Panc1 (cell line): ENCODE measurements around the gene ME2.

Source experiments
- POLR2AphosphoS5 ChIP-seq: IDR thresholded peaks from 2 replicates; pipeline ENCODE4 v1.6.1; 2012; ENCODE audit warnings: mild to moderate bottlenecking, low read depth, low read length, moderate library complexity
- TF ChIP-seq, protein P1 (sequence below): fragments of 450-650 bp; IDR thresholded peaks from 2 replicates; pipeline ENCODE4 v1.5.1; 2017; ENCODE audit warnings: mild to moderate bottlenecking
- TF ChIP-seq, protein P2 (sequence below), 2 experiments: IDR thresholded peaks; 2 replicates each; pipeline ENCODE4 v1.6.1; 2011 to 2012; ENCODE audit warnings: low read depth in 2 of 2, control low read depth in 1 of 2, low read length in 1 of 2, mild to moderate bottlenecking in 1 of 2, moderate library complexity in 1 of 2; ENCODE audit not compliant: insufficient read depth in 1 of 2

DNA sequence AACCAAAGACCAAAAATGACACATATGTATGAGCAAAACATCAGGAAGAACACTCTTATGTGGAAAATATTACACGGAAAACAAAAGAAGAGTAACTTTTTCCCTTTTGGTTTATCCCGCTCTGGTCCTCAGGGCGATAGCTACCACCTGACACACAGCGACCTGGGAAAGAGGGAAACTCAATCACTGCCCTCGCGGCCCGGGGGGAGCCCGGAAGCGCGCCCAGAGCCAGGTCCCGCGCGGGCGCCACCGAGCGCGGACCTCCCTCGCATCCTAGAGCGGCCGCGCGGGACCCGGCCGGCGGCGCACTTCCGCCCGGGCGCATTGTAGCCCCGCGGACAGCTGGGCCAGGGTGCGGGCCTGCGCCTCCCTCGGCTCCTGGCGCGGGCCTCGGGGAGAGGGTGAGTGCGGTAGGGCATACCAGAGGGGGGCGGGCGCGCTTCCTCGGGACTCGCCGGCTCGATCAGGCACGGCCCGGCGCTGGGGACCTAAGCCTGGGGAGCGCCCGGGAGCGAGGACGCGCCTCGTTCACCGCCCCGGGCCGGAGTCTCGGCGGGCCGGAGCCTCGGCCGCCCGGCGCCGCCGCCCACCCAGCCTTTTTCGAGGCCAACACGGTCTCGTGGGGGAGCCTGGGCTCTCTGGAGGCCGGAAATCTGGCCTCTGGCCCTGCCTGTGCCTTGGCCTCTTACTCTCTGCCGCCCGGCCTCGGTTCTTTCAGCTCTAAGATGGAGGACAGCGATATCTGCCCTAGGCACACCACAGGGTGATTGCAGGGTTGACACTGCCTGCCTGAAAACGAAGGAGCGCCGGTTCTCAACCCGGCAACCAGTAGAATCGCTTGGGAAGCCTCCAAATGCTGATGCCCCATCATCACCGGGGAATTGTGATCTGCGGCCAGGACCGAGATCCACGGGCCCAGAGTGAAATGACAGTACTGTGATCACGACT, 89.1 kb downstream of the ME2 start, which contains the start of gene ELAC1:
- TF ChIP-seq, protein P1, sequence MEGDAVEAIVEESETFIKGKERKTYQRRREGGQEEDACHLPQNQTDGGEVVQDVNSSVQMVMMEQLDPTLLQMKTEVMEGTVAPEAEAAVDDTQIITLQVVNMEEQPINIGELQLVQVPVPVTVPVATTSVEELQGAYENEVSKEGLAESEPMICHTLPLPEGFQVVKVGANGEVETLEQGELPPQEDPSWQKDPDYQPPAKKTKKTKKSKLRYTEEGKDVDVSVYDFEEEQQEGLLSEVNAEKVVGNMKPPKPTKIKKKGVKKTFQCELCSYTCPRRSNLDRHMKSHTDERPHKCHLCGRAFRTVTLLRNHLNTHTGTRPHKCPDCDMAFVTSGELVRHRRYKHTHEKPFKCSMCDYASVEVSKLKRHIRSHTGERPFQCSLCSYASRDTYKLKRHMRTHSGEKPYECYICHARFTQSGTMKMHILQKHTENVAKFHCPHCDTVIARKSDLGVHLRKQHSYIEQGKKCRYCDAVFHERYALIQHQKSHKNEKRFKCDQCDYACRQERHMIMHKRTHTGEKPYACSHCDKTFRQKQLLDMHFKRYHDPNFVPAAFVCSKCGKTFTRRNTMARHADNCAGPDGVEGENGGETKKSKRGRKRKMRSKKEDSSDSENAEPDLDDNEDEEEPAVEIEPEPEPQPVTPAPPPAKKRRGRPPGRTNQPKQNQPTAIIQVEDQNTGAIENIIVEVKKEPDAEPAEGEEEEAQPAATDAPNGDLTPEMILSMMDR: no peak
- TF ChIP-seq, protein P2, sequence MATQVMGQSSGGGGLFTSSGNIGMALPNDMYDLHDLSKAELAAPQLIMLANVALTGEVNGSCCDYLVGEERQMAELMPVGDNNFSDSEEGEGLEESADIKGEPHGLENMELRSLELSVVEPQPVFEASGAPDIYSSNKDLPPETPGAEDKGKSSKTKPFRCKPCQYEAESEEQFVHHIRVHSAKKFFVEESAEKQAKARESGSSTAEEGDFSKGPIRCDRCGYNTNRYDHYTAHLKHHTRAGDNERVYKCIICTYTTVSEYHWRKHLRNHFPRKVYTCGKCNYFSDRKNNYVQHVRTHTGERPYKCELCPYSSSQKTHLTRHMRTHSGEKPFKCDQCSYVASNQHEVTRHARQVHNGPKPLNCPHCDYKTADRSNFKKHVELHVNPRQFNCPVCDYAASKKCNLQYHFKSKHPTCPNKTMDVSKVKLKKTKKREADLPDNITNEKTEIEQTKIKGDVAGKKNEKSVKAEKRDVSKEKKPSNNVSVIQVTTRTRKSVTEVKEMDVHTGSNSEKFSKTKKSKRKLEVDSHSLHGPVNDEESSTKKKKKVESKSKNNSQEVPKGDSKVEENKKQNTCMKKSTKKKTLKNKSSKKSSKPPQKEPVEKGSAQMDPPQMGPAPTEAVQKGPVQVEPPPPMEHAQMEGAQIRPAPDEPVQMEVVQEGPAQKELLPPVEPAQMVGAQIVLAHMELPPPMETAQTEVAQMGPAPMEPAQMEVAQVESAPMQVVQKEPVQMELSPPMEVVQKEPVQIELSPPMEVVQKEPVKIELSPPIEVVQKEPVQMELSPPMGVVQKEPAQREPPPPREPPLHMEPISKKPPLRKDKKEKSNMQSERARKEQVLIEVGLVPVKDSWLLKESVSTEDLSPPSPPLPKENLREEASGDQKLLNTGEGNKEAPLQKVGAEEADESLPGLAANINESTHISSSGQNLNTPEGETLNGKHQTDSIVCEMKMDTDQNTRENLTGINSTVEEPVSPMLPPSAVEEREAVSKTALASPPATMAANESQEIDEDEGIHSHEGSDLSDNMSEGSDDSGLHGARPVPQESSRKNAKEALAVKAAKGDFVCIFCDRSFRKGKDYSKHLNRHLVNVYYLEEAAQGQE (IDR thresholded peaks at IDR 0.05; ENCODE audit: insufficient read depth in 1 of 2, low read depth in 2 of 2, low read length in 1 of 2): no peak
- TF ChIP-seq POLR2AphosphoS5: peak; percentile 81
